Measurements from ENCODE around the gene OTUD5. TPM values are rescaled to one million over a fixed set of nuclear protein-coding genes. Genes with fewer than 3 reads are reported as not detected.

OTUD5 gene
- total RNA-seq, 1 experiment from 2014 or later, result 62.5 TPM

GRCh38 chrX:49000636-49001035 lies 43.2 kb upstream of the OTUD5 start:
- Histone ChIP-seq H2AFZ (ENCODE audit: low read length) (no peak overlapping the region), H2BK12ac (ENCODE audit: insufficient read length, low read depth, low read length) (no peak overlapping the region), H3K18ac (ENCODE audit: insufficient read length, low read depth, low read length) (no peak overlapping the region), H3K79me1 (ENCODE audit: insufficient read depth, low read depth, low read length, poor library complexity, severe bottlenecking) (peaks cover 2% of the 10 kb centered on the region), H3K4me2 (ENCODE audit: insufficient read depth, insufficient read length, low read length) (peak overlapping the region; percentile 84), H4K5ac (ENCODE audit: insufficient read length, low read depth, low read length) (no peak overlapping the region), H3K27ac (ENCODE audit: insufficient read length, low read depth, low read length) (no peak overlapping the region), H3K4me1 (ENCODE audit: insufficient read depth, low read length) (no peaks in the 10 kb centered on the region), H2AK5ac (ENCODE audit: insufficient read length, low read length) (no peak overlapping the region), H2BK120ac (ENCODE audit: low read depth, low read length, poor library complexity, severe bottlenecking) (no peak overlapping the region), H4K91ac (ENCODE audit: insufficient read length, low read depth, low read length) (no peak overlapping the region), H3K9me3 (ENCODE audit: control insufficient read depth, low read depth, low read length) (no peaks in the 10 kb centered on the region), H3K14ac (ENCODE audit: insufficient read depth, low read length) (no peak overlapping the region), H2BK20ac (ENCODE audit: low read depth, low read length, poor library complexity, severe bottlenecking) (no peak overlapping the region), H2BK5ac (ENCODE audit: insufficient read length, low read length) (no peak overlapping the region), H3K56ac (ENCODE audit: insufficient read length, low read depth, low read length) (no peak overlapping the region), H2BK15ac (ENCODE audit: low read depth, low read length) (no peak overlapping the region; the same call in 1 of the 2 replicates), H3K23ac (ENCODE audit: insufficient read length, low read depth, low read length) (no peak overlapping the region), H3T11ph (ENCODE audit: low read length) (no peak overlapping the region), H4K8ac (replicated peaks; ENCODE audit: insufficient read length, low read depth, low read length) (no peak overlapping the region), H3K4ac (ENCODE audit: low read depth, low read length) (no peak overlapping the region), H3K79me2 (ENCODE audit: insufficient read depth, low read length) (peaks cover 2% of the 10 kb centered on the region; the same call in 1 of the 2 replicates), H3K27me3 (ENCODE audit: insufficient read depth, low read length) (no peaks in the 10 kb centered on the region), H3K23me2 (ENCODE audit: insufficient read length, low read depth, low read length, poor library complexity, severe bottlenecking) (no peaks in the 10 kb centered on the region), H3K9ac (ENCODE audit: extremely low read depth, insufficient read length, low read length) (no peak overlapping the region), H4K20me1 (ENCODE audit: control insufficient read depth, insufficient read depth, insufficient read length) (peaks cover 2% of the 10 kb centered on the region)
- Mint-ChIP-seq H3K27me3 (ENCODE audit: low read depth) (no peaks in the 10 kb centered on the region; the same call in 1 of the 2 replicates), H3K4me3 (peak overlapping the region; percentile 96 to 98), H3K27ac (peak overlapping the region in 1 of 3 experiments; percentile 98; a peak in 2 of 7 replicates), H3K36me3 (ENCODE audit: insufficient read depth in 1 of 3, low read depth in 3 of 3) (peaks cover 33 to 49% (median 47%) of the 10 kb centered on the region in 3 experiments; a peak in 6 of 7 replicates), H3K9me3 (peaks cover 57 to 70% of the 10 kb centered on the region in 2 experiments), H3K4me1 (peaks cover 0 to 13% of the 10 kb centered on the region in 2 experiments; a peak in 2 of 4 replicates)
- no peak for TF ChIP-seq CTCF (conservative IDR thresholded peaks at IDR 0.05)
- no peak for DNase-seq
- no CpG with 5 or more reads among the region's 4 CpGs for WGBS (ENCODE audit: extremely low coverage, insufficient read length, low lambda C conversion rate)
